GM18508 (cell line): Measurements from ENCODE around the gene LAMA5.

Experiments used
- ATAC-seq: cut with Tn5 transposase; IDR thresholded peaks from one replicate; pipeline ENCODE4 v1.9.1; 2021; ENCODE audit warnings: moderate number of reproducible peaks; ENCODE audit not compliant: insufficient read depth, unreplicated experiment

The LAMA5 gene

GRCh38 chr20:62367136-62367632 lies at the start of gene LAMA5:
Gene LAMA5, minus strand, starts transcription at chr20:62367312. Its CDS starts 67 bp downstream, at chr20:62367245.
- ATAC-seq: no peak

DNA sequence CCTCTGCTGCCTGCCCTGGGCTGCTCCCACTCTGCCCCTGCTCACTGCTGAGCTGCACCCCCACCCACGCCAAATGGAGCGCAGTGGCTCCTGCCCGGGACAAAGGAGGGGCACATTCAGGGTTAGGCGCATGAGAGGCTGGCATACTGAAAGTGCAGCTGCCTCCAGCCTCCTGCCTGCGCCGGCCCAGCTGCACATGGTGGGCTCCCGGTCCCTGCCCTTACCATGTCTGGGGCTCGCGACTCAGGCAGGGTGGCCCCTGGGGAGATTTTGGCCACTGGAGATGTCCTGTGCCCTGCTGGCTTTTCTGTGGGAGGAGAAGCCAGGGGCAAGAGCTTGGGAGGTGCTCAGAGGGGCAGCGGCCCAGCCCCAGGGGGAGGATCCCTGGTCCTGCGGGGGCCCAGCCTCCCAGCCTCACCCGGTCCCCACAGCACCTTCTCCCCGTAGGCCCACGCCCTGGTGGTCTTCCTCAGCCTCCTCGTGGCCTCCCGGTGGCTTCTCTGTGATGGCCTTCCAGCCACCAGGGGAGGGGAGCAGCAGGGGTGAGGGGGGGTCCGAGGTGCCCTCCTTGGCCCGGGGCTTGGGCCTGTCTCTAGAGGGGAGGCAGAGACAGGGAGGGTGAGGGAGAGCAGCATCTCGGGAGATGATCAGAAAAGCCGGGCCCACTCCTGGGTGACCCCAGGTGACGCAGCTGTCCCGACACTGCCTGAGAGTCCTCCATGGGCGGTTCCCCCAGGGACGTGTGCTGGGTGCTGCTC lies 48.4 kb upstream of the LAMA5 start:
- ATAC-seq: no peak

DNA sequence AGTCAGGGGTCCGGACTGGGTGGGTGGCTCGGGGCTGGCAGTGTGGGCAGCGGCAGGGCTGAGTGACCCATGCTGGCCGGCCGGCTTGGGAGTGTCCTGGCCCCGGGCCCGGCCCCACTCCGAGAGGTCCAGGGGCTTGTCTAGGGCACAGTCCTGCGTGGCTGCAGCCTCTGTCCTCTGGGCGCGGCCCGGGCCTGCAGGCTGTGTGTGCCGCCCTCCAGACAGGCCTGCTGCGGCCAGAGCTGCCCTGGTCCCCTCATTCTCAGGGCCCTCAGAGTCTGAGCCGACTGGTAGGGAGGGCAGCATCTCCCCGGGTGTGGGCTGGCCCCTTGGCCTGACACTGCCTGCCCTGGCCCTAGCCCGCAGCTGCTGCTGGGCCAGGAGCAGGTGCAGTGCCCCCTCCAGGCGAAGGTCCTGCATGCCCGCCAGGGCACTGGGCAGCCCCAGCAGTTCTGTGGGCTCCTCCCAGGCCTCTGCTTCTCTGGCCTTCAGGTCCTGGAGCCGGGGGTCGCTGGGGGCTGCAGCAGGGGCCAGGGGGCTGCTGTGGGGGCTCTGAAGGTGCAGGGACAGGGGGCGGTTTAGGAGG lies 46.9 kb upstream of the LAMA5 start:
- ATAC-seq: no peak

GRCh38 chr20:62413025-62413570 lies 46.0 kb upstream of the LAMA5 start:
- no peak for ATAC-seq

- ATAC-seq: no peak
Observed at GRCh38 chr20:62412194-62413024, 45.3 kb upstream of the LAMA5 start.

DNA sequence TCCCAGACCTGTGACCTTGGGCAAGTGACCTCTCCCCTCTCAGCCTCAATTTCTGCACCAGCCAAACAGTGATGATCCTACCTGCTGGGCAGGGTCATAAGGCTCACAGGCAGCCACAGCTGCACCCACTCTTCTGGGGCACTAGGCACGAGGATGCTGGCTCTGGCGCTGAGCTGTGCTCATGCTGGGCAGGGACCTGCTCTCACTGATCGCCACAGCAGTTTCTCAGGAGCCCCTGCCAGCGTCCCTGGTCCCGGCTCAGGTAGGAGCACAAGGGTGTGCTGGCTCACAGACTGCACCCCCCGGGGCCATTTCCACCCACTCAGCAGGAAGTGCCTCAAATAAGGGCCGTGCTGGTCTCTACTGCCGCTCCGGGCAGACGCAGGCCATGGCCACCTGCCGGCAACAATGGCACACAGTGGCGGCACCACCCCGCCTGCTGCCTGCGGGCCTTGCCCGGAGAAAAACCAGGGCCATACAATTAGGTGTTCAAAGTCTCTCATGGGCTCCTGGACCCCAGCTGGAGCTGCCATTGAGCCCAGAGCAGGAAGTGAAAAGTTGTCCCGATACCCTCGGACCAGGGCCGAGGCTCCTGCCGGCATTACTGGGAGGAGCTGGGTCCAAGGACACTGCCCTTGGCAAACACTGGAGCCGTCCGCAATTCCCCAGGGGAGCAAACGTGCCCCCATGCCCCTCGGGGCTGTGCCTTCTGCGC lies 44.5 kb upstream of the LAMA5 start:
- ATAC-seq: no peak

- ATAC-seq: no peak
Observed at GRCh38 chr20:62410746-62411478, 43.8 kb upstream of the LAMA5 start.

- ATAC-seq: no peak
Observed at GRCh38 chr20:62409931-62410745, 43.0 kb upstream of the LAMA5 start.

DNA sequence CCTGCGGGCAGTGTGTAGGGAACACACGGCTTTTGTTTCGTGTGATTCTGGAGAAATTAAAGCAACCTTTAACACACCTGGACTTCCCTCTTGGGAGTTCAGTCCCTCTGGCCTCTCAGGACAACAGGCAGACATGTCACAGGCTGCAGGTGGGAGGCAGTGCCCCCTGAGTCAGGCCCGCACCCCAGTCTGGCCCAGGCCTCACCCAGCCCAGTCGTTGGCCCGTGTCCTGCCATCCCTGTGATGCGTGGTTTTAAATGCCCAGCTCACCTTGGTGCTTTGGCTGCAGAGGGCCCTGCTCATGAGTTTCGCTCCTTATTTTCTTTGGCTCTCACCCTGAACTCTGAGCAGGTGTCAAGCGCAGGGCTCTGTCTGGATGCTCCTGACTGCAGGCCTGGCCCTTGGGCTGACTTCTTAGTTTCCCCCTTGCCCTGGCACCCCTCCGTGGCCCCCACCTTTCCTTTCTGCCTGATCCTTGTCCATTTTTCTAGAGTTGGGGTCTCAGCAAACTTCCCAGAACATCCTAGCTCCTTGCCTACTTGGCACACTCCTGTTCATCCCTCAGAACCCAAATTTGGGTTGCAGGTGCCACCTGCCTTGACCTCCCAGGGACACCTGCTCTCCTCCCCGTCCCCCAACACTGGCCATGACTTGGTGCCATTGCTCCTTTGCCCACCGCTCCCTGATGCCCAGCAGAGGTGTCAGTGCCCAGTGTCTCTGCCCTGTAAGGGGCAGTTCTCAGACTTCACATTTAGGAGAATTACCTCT lies 42.2 kb upstream of the LAMA5 start:
- ATAC-seq: no peak

- no peak for ATAC-seq
Observed at GRCh38 chr20:62408640-62409039, 41.5 kb upstream of the LAMA5 start.

DNA sequence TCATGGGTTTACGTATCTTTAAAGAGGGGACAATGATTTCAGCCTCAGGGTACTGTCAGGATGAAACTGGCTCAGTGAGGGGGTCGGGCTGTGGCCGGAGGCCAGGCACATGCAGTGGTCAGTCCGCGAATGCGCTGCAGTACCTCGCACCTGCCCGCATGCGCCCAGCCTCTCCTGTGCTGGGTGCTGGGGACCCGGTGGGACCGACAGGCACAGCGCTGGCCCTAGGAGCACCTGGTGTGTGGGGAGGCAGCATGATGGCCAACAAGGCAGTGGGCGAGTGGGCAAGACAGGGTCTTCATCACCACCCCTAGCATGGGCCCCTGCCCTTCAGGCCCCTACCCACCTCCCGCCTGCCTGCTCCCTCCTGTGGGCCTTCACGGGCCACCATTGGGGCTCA lies 40.9 kb upstream of the LAMA5 start:
- no peak for ATAC-seq

DNA sequence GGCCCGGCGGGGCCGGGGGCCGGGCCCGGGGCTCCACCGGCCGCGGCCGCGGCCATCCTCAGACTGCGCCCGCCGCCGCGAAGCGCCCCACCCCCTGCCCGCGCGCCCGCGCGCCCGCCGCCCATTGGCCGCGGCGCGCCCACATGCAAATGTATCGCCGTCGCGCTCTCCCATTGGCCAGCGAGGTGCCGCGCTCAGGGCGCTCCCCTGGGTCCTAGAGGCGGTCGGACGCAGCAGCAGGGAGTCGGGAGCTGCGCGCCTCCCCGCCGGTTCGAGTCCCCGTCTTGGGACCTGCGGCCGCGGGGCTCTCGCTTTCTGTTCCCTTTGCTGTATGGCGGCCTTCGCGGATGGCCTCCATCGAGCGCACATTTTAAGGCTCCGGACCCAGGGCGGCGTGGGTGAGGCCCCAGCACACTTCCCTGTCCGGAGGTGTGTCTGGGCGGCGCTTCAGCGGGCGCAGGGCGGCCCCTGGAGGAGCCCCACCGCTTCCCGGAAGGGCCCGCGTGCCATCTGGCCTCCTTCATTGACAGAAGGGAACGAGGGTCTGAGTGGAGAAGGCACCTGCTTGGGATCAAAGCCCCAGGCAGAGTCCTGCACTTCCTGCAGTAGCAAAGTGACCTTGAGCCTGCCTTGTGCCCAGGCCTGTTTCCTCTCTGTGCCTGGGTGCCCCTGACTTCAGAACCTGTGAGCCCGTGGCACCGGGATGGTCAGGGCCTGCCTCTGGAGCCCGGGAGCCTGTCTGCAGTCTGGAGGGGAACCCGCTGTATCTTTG lies 40.3 kb upstream of the LAMA5 start, which contains the start of gene CABLES2:
Gene CABLES2, minus strand, starts transcription at position 65 of the 772 bp plus-strand sequence. Its CDS starts 9 bp downstream, at position 56.
- peak; percentile 47 for ATAC-seq

DNA sequence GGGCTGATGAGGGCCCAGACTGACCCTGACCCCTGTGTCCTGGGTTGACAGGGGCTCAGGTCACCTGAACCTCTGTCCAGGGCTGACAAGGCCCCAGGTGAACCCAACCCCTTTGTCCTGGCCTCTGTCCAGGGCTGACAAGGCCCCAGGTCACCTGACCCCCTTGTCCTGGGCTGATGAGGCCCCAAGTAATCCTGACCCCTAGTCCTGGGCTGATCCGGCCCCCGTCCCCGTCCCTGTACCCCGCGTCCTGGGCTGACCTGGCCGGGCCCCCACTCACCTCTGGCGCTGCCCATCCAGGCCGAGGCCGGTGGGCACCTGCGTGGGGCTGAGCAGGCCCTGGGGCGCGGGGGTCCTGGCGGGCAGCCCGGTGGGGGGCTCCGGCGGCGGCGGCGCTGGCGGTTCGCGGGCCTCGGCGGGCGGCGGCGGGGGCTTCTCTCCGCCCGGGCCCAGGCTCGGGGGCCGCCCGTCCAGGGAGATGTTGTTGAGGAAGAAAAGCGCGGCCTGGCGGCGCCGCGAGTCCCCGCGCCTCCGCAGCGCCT lies 39.6 kb upstream of the LAMA5 start:
- no peak for ATAC-seq

DNA sequence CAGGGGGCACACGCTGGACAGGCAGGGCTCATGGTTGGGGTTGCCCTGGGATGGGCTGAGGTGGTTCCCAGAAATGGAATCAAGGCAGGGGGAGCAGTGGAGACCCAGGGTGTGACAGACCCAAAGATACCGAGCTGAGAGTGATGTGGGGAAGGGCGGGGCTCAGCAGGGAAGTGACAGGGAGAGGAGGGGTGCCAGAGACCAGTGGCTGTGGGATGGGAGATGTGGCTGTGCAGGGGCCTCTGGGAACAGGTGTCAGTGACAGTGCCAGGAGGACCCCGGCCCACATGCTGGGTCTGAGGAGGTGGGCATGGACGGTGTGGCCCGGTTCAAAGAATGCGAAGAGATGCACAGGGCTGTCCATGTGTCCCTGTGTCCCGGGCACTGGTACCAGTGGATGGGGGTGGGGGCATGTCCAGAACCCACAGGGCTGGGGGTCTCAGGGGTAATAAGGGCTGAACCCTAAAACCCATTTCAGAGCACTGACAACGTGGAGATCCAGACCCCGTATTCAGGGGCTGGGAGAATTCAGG lies 38.9 kb upstream of the LAMA5 start:
- ATAC-seq: no peak

- ATAC-seq: no peak
Observed at GRCh38 chr20:62405108-62405980, 38.2 kb upstream of the LAMA5 start.

- no peak for ATAC-seq
Observed at GRCh38 chr20:62404761-62405107, 37.6 kb upstream of the LAMA5 start.
